Fibroblast of skin of abdomen (primary cell): Measurements from ENCODE around the gene SAMD1.
"Not testable (repeated sequence)": the region's sequence is repeated elsewhere in the genome, so short reads cannot be mapped to it uniquely, and the experiment has no call there.

Source experiments
- DNase-seq: peaks from one replicate; pipeline ENCODE4 v3.0.0-alpha.2; 2013

Gene SAMD1

GRCh38 chr19:14061081-14061749, 29.3 kb downstream of the SAMD1 start:
- no peak for DNase-seq

GRCh38 chr19:14059652-14060155, 30.8 kb downstream of the SAMD1 start:
- DNase-seq: no peak

- DNase-seq: no peak
Observed at GRCh38 chr19:14059093-14059480, 31.5 kb downstream of the SAMD1 start.

- no peak for DNase-seq
Observed at GRCh38 chr19:14058182-14059092, 32.1 kb downstream of the SAMD1 start.

GRCh38 chr19:14056741-14057356, 33.7 kb downstream of the SAMD1 start:
- no peak for DNase-seq

- no peak for DNase-seq
Observed at GRCh38 chr19:14056069-14056666, 34.4 kb downstream of the SAMD1 start.

- DNase-seq: no peak
Observed at GRCh38 chr19:14055396-14055795, 35.2 kb downstream of the SAMD1 start.

GRCh38 chr19:14054721-14055120, 35.8 kb downstream of the SAMD1 start:
- no peak for DNase-seq

- no peak for DNase-seq
Observed at GRCh38 chr19:14054099-14054498, 36.5 kb downstream of the SAMD1 start.

- no peak for DNase-seq
Observed at GRCh38 chr19:14053500-14053899, 37.1 kb downstream of the SAMD1 start.

GRCh38 chr19:14053032-14053431, 37.5 kb downstream of the SAMD1 start:
- DNase-seq: no peak

GRCh38 chr19:14052470-14052869, 38.1 kb downstream of the SAMD1 start:
- no peak for DNase-seq

- no peak for DNase-seq
Observed at GRCh38 chr19:14051980-14052379, 38.6 kb downstream of the SAMD1 start.

- not testable (repeated sequence) for DNase-seq
Observed at GRCh38 chr19:14050961-14051360, 39.6 kb downstream of the SAMD1 start.

- DNase-seq: no peak
Observed at GRCh38 chr19:14050512-14050911, 40.0 kb downstream of the SAMD1 start.

- DNase-seq: no peak
Observed at GRCh38 chr19:14048443-14049153, 42.0 kb downstream of the SAMD1 start.

GRCh38 chr19:14047866-14048265, 42.7 kb downstream of the SAMD1 start:
- not testable (repeated sequence) for DNase-seq

GRCh38 chr19:14042659-14043608, 47.6 kb downstream of the SAMD1 start:
- DNase-seq: peak; percentile 38

GRCh38 chr19:14039181-14039580, 51.4 kb downstream of the SAMD1 start:
- no peak for DNase-seq
